ENCODE results near the gene KLHDC7B.
"Not testable (repeated sequence)": the region's sequence is repeated elsewhere in the genome, so short reads cannot be mapped to it uniquely, and the experiment has no call there.

KLHDC7B gene

GRCh38 chr22:50535113-50535512, 10.6 kb upstream of the KLHDC7B start:
- in situ Hi-C loops (cut with MboI; ENCODE audit: low pct_unique_long_range_greater_than_20kb, low sequenced_read_pairs, unreplicated experiment) = no loop called here
- no peak for TF ChIP-seq CTCF (IDR thresholded peaks at IDR 0.05; ENCODE audit: extremely low read depth, insufficient read depth, missing control alignments)
- no peak for DNase-seq (ENCODE audit: low spot score)

- no peak for DNase-seq (ENCODE audit: low spot score)
- no peak for TF ChIP-seq CTCF (IDR thresholded peaks at IDR 0.05; ENCODE audit: extremely low read depth, insufficient read depth, missing control alignments)
- in situ Hi-C loops (cut with MboI; ENCODE audit: low pct_unique_long_range_greater_than_20kb, low sequenced_read_pairs, unreplicated experiment) = no loop called here
Measured at GRCh38 chr22:50536226-50536625, 9.5 kb upstream of the KLHDC7B start.

GRCh38 chr22:50537765-50538164, 7.9 kb upstream of the KLHDC7B start:
- in situ Hi-C loops (cut with MboI; ENCODE audit: low pct_unique_long_range_greater_than_20kb, low sequenced_read_pairs, unreplicated experiment) = no loop called here
- no peak for DNase-seq (ENCODE audit: low spot score)
- TF ChIP-seq CTCF (IDR thresholded peaks at IDR 0.05; ENCODE audit: extremely low read depth, insufficient read depth, missing control alignments) = no peak

DNA sequence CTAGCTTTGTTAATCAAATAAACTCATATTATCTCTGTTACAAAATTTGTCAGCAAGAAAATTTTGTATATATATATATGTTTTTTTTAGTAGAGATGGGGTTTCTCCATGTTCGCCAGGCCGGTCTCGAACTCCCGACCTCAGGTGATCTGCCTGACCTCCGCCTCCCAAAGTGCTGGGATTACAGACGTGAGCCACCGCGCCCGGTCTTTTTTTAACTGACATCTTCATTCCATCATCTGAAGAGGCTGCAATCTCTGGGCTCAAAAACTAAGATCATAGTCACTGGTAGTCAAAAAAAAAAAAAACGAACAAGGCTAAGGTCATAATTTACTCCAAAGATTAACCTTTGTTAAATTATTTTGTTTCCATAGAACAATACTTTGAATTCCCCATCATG, 5.3 kb upstream of the KLHDC7B start:
- no peak for TF ChIP-seq CTCF (IDR thresholded peaks at IDR 0.05; ENCODE audit: extremely low read depth, insufficient read depth, missing control alignments)
- in situ Hi-C loops (cut with MboI; ENCODE audit: low pct_unique_long_range_greater_than_20kb, low sequenced_read_pairs, unreplicated experiment) = no loop called here
- no peak for DNase-seq (ENCODE audit: low spot score)

- in situ Hi-C loops (cut with MboI; ENCODE audit: low pct_unique_long_range_greater_than_20kb, low sequenced_read_pairs, unreplicated experiment) = not testable (repeated sequence)
- DNase-seq (ENCODE audit: low spot score) = peak; percentile 56
Measured at GRCh38 chr22:50541667-50542026, 4.1 kb upstream of the KLHDC7B start.

DNA sequence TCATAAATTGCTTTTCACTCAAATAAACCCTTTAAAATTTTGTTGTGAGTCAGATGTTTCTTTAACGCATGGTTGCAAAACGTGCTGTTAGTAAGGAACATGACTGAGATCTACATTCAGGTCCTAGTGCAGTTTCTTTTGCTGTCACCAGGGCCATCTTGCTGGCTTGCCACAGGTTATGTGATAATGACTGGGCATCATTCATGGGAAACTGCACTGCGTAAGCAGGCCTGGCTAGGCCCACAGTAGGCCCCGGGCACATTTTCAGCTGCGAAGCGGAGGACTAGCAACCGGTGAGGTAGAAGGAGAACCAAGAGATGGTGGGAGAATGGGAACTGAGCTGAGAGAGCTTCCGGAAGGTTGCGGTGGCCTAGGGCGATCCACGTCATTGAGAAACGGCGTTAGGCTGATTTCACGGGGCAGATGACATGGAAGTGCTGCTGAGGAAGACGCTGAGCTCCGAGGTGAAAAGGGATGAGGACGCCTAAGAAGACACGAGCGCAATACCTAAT, 3.2 kb upstream of the KLHDC7B start:
- DNase-seq (ENCODE audit: low spot score) = peak; percentile 81
- TF ChIP-seq CTCF (IDR thresholded peaks at IDR 0.05; ENCODE audit: extremely low read depth, insufficient read depth, missing control alignments) = no peak
- in situ Hi-C loops (cut with MboI; ENCODE audit: low pct_unique_long_range_greater_than_20kb, low sequenced_read_pairs, unreplicated experiment) = no loop called here

DNA sequence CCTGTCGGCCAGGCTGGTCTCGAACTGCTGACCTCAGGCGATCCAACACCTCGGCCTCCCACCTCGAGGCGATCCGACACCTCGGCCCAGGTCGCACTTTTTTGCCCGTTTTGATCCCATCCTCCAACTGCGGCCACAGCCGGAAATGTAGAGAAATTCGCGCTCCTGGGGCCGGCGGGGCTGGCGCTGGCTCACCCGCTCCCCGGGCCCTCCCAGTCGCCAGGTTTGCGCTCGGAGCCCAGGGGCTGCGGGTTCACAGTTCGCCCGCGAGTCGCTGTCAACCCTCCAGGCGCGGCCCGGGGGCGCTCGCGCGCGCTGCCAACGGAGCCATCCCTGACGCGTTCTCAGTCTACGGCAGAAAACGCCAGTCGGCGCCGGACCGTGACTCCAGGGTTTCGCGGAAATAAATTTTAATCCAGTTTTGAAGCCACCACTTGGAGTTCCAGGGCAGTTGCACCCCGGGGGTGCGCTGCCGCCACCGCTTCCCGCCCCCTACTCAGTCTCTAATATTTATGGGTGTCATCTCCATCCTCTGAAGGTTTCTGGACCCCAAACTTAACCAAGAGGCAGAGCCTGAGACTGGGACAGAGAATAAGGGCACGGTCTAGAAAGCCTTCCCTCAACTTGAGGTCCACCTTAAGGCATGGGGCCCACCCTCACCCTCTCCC, 1.5 kb upstream of the KLHDC7B start:
- peak; percentile 87 for DNase-seq (ENCODE audit: low spot score)
- in situ Hi-C loops (cut with MboI; ENCODE audit: low pct_unique_long_range_greater_than_20kb, low sequenced_read_pairs, unreplicated experiment) = no loop called here
- TF ChIP-seq CTCF (IDR thresholded peaks at IDR 0.05; ENCODE audit: extremely low read depth, insufficient read depth, missing control alignments) = peak; percentile 64

All from GM13977 (cell line).